ENCODE measurements around the gene RBMXL3.
"Not testable (repeated sequence)": the region's sequence is repeated elsewhere in the genome, so short reads cannot be mapped to it uniquely, and the experiment has no call there.

RBMXL3 gene

DNA sequence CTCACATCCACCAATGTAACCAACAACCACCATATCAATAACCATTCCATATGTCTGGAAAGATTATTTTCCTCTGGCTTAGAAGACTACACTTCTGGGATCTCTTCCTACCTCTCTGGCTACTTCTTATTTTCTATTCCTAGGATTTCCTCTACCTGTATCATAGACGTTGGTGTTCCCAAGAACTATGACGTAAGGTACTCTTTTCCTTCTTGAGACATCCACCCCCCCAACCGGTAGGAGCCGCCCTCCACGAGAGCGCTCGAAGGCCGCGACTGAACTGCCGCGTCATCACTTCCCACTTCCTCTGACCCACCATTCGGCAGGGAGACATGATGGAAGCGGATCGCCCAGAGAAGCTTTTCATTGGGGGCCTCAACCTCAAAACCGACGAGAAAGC is at the start of gene RBMXL3:
TSS of gene RBMXL3 (plus strand) at position 301 of the 400 bp plus-strand sequence. CDS start at position 333, 32 bp downstream.
- no peak for DNase-seq

- no peak for DNase-seq
These were observed 47.2 kb upstream of the RBMXL3 start for GRCh38 chrX:115142057-115142456.

GRCh38 chrX:115147220-115147619 is 42.0 kb upstream of the RBMXL3 start:
- peak; percentile 11 for DNase-seq

GRCh38 chrX:115173181-115173580 is 16.0 kb upstream of the RBMXL3 start:
- no peak for DNase-seq

GRCh38 chrX:115174548-115174947 is 14.7 kb upstream of the RBMXL3 start:
- no peak for DNase-seq

GRCh38 chrX:115177932-115178331 is 11.3 kb upstream of the RBMXL3 start:
- DNase-seq: no peak

GRCh38 chrX:115178473-115178872 is 10.7 kb upstream of the RBMXL3 start:
- DNase-seq: no peak

GRCh38 chrX:115183980-115184379 is 5.2 kb upstream of the RBMXL3 start:
- no peak for DNase-seq

DNA sequence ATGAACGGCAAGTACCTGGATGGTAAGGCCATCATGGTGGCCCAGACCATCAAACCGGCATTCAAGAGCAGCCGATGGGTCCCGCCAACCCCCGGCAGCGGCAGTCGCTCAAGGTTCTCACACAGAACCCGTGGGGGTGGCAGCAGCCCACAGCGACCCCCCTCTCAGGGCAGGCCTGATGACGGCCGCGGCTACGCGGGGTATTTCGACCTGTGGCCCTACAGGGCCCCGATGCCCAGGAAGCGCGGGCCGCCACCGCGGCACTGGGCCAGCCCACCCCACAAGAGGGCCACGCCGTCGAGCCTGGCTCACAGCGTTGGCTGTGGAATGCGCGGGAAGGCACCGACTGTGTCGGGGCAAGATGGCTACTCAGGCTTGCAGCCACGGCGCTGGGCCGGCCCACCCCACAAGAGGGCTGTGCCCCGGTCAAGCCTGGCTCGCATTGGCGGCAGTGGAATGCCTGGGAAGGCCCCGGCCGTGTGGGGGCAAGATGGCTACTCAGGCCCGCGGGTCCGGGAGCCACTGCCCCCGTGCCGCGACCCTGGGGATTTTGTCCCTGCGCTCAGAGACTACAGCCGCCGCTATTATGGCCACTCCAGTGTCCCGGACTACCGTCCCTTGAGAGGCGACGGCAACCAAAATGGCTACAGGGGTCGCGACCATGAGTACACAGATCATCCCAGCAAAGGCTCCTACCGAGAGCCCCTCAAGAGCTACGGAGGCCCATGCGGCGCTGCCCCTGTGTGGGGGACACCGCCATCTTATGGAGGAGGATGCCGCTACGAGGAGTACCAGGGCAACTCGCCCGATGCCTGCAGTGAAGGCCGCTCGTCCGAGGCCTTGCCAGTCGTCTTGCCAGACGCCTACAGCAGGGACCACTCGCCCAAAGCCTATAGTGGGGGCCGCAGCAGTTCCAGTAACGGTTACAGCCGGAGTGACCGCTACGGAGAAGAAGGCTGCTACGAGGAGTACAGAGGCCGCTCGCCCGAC is 731 bp downstream of the RBMXL3 start:
- DNase-seq: no peak

DNA sequence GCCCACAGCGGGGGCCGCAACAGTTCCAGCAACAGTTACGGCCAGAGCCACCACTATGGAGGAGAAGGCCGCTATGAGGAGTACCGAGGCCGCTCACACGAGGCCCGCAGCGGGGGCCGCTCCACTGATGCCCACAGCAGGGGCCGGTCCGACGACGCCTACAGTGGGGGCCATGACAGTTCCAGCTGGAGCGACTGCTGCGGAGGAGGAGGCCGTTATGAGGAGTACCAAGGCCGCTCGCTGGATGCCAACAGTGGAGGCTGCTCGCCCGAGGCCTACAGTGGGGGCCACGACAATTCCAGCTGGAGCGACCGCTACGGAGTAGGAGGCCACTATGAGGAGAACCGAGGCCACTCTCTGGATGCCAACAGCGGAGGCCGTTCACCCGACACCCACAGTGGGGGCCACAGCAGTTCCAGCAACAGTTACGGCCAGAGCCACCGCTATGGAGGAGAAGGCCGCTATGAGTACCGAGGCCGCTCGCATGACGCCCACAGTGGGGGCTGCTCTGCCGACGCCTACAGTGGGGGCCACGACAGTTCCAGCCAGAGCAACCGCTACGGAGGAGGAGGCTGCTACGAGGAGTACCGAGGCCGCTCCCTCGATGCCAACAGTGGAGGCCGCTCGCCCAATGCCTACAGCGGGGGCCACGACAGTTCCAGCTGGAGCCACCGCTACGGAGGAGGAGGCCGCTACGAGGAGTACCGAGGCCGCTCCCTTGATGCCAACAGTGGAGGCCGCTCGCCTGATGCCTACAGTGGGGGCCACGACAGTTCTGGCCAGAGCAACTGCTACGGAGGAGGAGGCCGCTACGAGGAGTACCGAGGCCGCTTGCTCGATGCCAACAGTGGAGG is 1.7 kb downstream of the RBMXL3 start:
- DNase-seq: no peak

- no peak for DNase-seq
These were observed 2.5 kb downstream of the RBMXL3 start for GRCh38 chrX:115191490-115192243.

GRCh38 chrX:115192244-115192700 is 3.1 kb downstream of the RBMXL3 start:
- no peak for DNase-seq

DNA sequence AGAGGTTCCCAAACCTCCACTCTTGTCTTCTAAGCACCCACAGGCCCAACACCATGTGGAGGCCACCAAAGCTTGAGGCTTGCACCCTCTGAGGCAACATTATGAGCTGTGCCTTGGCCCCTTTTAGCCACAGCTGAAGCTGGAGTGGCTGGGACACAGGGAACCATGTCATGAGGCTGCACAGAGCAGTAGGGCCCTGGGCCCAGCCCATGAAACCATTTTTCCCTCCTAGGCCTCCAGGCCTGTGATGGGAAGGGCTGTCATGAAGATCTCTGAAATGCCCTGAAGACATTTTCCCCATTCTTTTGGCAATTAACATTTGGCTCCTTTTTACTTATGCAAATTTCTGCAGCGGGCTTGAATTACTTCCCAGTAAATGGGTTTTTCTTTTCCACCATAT is 14.8 kb downstream of the RBMXL3 start:
- no peak for DNase-seq

DNA sequence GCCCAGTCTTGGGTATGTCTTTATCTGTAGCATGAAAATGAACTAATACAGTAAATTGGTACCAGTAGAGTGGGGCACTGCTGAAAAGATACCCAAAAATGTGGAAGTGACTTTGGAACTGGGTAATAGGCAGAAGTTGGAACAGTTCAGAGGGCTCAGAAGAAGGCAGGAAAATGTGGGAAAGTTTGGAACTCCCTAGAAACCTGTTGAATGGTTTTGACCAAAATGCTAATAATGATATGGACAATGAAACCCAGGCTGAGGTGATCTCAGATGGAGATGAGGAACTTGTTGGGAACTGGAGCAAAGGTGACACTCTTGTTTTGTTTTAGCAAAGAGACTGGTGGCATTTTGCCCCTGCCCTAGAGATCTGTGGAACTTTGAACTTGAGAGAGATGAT is 20.3 kb downstream of the RBMXL3 start:
- not testable (repeated sequence) for DNase-seq

DNA sequence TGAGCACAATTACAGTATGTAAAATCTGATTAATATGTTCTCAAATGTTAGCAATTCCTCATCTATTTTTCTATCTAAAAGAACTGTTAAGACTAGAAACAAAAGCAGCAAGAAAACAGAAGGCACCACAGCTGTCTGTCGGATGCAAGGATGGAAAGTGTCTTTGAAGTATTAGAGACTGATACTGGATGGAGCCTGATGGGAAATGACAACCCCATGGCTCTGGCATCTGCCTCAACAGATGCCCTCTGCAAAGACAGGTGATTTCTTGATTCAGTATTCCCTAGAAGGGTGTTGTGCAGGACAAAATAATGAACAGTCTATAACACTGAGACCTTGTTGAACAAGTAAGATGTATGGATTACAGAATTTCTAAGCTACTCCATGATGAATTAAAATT is 24.9 kb downstream of the RBMXL3 start:
- no peak for DNase-seq

DNA sequence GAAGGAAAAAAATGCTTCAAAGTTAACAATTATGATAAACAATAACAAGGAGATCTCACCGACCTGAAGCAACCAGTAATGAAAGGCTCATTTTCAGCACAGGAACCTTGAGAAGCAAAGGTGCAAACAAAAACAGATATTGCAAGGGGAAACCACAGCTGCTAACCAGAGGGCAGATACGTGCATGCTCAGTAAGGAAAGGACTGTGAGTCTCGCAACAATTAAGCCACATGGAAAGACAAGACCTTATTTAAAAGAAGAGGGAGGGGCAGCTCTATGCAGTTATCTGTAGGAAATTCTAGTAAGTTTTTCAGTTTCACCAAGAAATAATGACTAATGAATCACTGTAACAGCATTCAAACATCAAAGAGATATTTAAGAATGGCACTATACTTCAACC is 25.4 kb downstream of the RBMXL3 start:
- no peak for DNase-seq

DNA sequence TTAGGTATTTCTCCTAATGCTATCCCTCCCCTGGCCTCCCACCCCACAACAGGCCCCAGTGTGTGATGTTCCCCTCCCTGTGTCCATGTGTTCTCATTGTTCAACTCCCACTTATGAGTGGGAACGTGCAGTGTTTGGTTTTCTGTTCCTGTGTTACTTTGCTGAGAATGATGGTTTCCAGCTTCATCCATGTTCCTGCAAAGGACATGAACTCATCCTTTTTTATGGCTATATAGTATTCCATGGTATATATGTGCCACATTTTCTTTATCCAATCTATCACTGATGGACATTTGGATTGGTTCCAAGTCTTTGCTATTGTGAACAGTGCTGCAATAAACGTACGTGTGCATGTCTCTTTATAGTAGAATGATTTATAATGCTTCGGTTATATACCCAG is 28.1 kb downstream of the RBMXL3 start:
- DNase-seq: not testable (repeated sequence)

- DNase-seq: no peak
These were observed 37.7 kb downstream of the RBMXL3 start for GRCh38 chrX:115226929-115227328.

DNA sequence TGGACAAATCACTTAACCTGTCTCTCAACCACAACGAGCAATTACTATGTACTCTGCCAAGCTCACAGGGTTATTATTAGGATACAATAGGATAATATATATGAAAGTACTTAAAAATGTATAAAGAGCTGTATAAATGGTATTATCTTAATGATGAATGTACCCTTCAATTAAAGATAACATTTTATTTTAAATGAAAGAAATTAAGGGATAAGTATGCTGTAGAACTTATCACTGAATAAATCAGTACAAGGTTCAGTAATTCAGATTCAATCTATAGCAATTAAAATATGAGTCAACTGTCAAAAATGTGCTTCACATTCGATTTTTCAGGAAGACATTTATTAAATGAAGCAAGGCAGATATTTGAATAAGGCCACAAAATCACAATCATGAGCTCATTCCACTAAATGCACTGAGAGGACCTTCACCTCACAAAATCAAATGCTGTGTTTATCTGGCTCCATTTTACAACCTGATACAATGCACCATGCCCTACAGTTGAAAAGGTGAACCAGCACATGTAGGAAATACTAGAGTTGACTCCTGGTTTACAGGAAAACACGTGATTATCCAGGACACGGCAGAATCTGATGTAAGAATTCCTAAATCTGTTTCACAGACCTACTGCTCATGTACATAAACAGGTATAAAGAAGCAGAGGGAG is 40.3 kb downstream of the RBMXL3 start:
- DNase-seq: no peak

GRCh38 chrX:115232933-115233496 is 43.8 kb downstream of the RBMXL3 start:
- DNase-seq: no peak

- DNase-seq: no peak
These were observed 44.6 kb downstream of the RBMXL3 start, which contains the start of gene LRCH2 for GRCh38 chrX:115233497-115234455. Gene LRCH2 (minus strand): TSS chrX:115234096. CDS start chrX:115234041, 55 bp downstream.

Data from DMS 273 treated with DMSO at 0.1 percent for 48 hours (cell line).